Measurements from ENCODE around the gene MRPS2. TPM values are rescaled to one million over a fixed set of nuclear protein-coding genes. Genes with fewer than 3 reads are reported as not detected.
A peak's percentile ranks its signal among the peaks of the same experiment; 100 is the strongest.

The MRPS2 gene
- total and polyA plus RNA-seq, 9 of the 15 experiments (the other 6 are each of a cell fraction or from before 2014, with no cell fraction given): 8.0 to 167 (median 81.3) TPM

DNA sequence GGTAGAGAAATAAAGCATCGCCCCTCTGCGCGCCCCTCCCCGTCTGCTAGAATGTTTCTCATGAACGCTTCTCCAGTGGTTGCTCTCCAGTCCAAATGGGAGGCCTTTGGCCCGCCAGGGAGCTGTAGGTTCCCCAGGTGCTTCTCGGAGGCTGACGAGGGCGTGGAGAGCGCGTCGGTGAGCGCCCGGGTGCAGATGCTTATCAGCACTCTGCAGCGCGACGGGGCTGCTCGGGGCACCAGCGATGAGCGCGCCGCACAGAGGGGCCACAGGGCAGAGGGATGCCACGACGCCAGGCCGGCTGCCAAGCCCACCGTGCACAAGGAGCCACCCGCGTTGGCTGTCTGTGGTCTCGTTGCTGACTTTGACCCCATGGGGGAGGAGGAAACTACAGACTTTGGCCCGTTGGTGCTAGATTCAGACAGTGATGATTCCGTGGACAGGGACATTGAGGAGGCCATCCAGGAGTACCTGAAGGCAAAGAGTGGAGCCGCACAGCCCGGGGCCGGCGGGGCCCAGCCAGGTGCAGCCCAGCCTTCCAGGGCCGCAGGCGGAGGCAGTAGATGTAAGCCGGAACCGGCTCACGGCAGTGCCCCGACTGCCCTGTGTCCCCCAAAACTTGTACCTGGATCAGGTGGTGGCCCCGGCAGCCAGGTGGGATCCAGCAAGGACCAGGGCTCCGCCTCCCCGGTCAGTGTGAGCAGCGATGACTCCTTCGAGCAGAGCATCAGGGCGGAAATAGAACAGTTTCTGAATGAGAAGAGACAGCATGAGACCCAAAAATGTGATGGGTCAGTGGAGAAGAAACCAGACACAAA lies 15.8 kb upstream of the MRPS2 start:
- Histone ChIP-seq H3K4me3 (no peak overlapping the region), H3K27ac (ENCODE audit: extremely low read depth, low read depth, low read length) (no peak overlapping the region), H4K20me1 (replicated peaks; ENCODE audit: control insufficient read depth, insufficient read depth, low read length) (no peaks in the 10 kb centered on the region), H3K9ac (ENCODE audit: insufficient read depth in 1 of 2, low read depth in 2 of 2, low read length in 2 of 2) (no peak overlapping the region), H3K4me1 (replicated peaks in 1 of 2; ENCODE audit: control insufficient read depth in 2 of 2, insufficient read depth in 2 of 2, low read length in 2 of 2) (peaks cover 4 to 25% of the 10 kb centered on the region in 2 experiments; a peak in 4 of 5 replicates), H3K9me3 (replicated peaks; ENCODE audit: control insufficient read depth, insufficient read depth, low read depth, low read length) (no peaks in the 10 kb centered on the region), H3K9me1 (ENCODE audit: control insufficient read depth, insufficient read depth, low read length) (no peaks in the 10 kb centered on the region), H3K36me3 (ENCODE audit: control insufficient read depth, insufficient read depth, low read length) (peaks cover 51% of the 10 kb centered on the region; the same call in 1 of the 3 replicates), H3K79me2 (ENCODE audit: control insufficient read depth, insufficient read depth, low read length) (peaks cover 18% of the 10 kb centered on the region), H2AFZ (ENCODE audit: low read depth, low read length) (no peak overlapping the region), H3K4me2 (ENCODE audit: insufficient read depth, low read length) (no peak overlapping the region), H3K27me3 (ENCODE audit: control insufficient read depth in 2 of 2, insufficient read depth in 2 of 2, low read length in 2 of 2) (no peaks in the 10 kb centered on the region)
- no TSS peak for BruUV-seq (replicated peaks)
- DNase-seq (ENCODE audit: extremely low read depth in 1 of 4, low spot score in 3 of 4) (no peak), ATAC-seq (no peak), FAIRE-seq (no peak)
- intact Hi-C loops (cut with micrococcal nuclease): no loop called here
- in situ Hi-C loops (cut with MboI): no loop called here
- WGBS (ENCODE audit: insufficient coverage, low coverage, missing lambda C conversion rate): 95% methylated on average over 36 of the region's 47 CpGs
- CTCF ChIA-PET (ENCODE audit: low intra/inter-chr PET ratio): no interaction called here
- POLR2A ChIA-PET: no interaction called here
- TF ChIP-seq FOXJ2 (tag; IDR thresholded peaks at IDR 0.05) (no peak), HDGF (IDR thresholded peaks at IDR 0.05) (no peak), HMGN3 (IDR thresholded peaks at IDR 0.05; ENCODE audit: borderline replicate concordance, extremely low read depth, insufficient read length, low read depth, low read length) (no peak), MECOM (CRISPR knock-in tag; IDR thresholded peaks at IDR 0.05) (no peak), MXI1 (IDR thresholded peaks at IDR 0.05; ENCODE audit: low read depth, low read length) (no peak), RBFOX2 (IDR thresholded peaks at IDR 0.05; ENCODE audit: low read depth, low read length) (peak; percentile 12; the same call in 1 of the 2 replicates), ZNF699 (CRISPR knock-in tag; IDR thresholded peaks at IDR 0.05; ENCODE audit: insufficient replicate concordance) (no peak), POLR2G (IDR thresholded peaks at IDR 0.05; ENCODE audit: low read depth, low read length) (0 out of 2 replicates have a peak, but pooled peaks have one; percentile 19)
